OCI-M2 (cell line): ENCODE measurements around the gene DARS2.
A peak's percentile ranks its signal among the peaks of the same experiment; 100 is the strongest.
"Not testable (repeated sequence)": the region's sequence is repeated elsewhere in the genome, so short reads cannot be mapped to it uniquely, and the experiment has no call there.

Source experiments
- DNase-seq: peaks from one replicate; lab custom pipeline; 2025; ENCODE audit not compliant: unreplicated experiment; lab: John Stamatoyannopoulos, UW

DARS2 gene

GRCh38 chr1:173824315-173825081, at the start of gene DARS2, which contains the start of gene CENPL:
Gene DARS2, plus strand, starts transcription at chr1:173824673. Its CDS starts 557 bp downstream, at chr1:173825230.
Gene CENPL, minus strand, starts transcription at chr1:173824883. Its CDS starts 13,584 bp downstream, at chr1:173811299.
- DNase-seq = peak; percentile 67

GRCh38 chr1:173775578-173776226, 48.8 kb upstream of the DARS2 start:
- no peak for DNase-seq

GRCh38 chr1:173779936-173780335, 44.5 kb upstream of the DARS2 start:
- DNase-seq = no peak

- no peak for DNase-seq
Observed at GRCh38 chr1:173784997-173785396, 39.5 kb upstream of the DARS2 start.

- DNase-seq = no peak
Observed at GRCh38 chr1:173789841-173790240, 34.6 kb upstream of the DARS2 start.

GRCh38 chr1:173798078-173798477, 26.4 kb upstream of the DARS2 start:
- no peak for DNase-seq

- DNase-seq = not testable (repeated sequence)
Observed at GRCh38 chr1:173799995-173800394, 24.5 kb upstream of the DARS2 start.

GRCh38 chr1:173802961-173803360, 21.5 kb upstream of the DARS2 start:
- DNase-seq = no peak

- not testable (repeated sequence) for DNase-seq
Observed at GRCh38 chr1:173813654-173814053, 10.8 kb upstream of the DARS2 start.

GRCh38 chr1:173818459-173818858, 6.0 kb upstream of the DARS2 start:
- no peak for DNase-seq

GRCh38 chr1:173821680-173822079, 2.8 kb upstream of the DARS2 start:
- no peak for DNase-seq

- no peak for DNase-seq
Observed at GRCh38 chr1:173823781-173824314, 625 bp upstream of the DARS2 start.

- no peak for DNase-seq
Observed at GRCh38 chr1:173827611-173828010, 3.1 kb downstream of the DARS2 start.

- DNase-seq = no peak
Observed at GRCh38 chr1:173832748-173833147, 8.3 kb downstream of the DARS2 start.

- DNase-seq = no peak
Observed at GRCh38 chr1:173852105-173852504, 27.6 kb downstream of the DARS2 start.

- no peak for DNase-seq
Observed at GRCh38 chr1:173853074-173853473, 28.6 kb downstream of the DARS2 start.

GRCh38 chr1:173856014-173856413, 31.5 kb downstream of the DARS2 start:
- DNase-seq = no peak

- no peak for DNase-seq
Observed at GRCh38 chr1:173856903-173857302, 32.4 kb downstream of the DARS2 start.

GRCh38 chr1:173857363-173857917, 33.0 kb downstream of the DARS2 start:
- DNase-seq = no peak

GRCh38 chr1:173859547-173859946, 35.1 kb downstream of the DARS2 start:
- not testable (repeated sequence) for DNase-seq

GRCh38 chr1:173860065-173860464, 35.6 kb downstream of the DARS2 start:
- DNase-seq = no peak

- no peak for DNase-seq
Observed at GRCh38 chr1:173861731-173862145, 37.3 kb downstream of the DARS2 start.
